H9 (cell line): ENCODE measurements around the gene ATG5. TPM values are rescaled to one million over a fixed set of nuclear protein-coding genes. Genes with fewer than 3 reads are reported as not detected.

Source experiments
- DNase-seq: peaks from one replicate; pipeline ENCODE4 v3.0.0-alpha.2; 2017
- H2AFZ ChIP-seq: one replicate; pipeline ENCODE4 v1.6.1; 2013; ENCODE audit warnings: mild to moderate bottlenecking, low read length, control low read depth, moderate library complexity
- H2AK5ac ChIP-seq: 2 replicates; pipeline ENCODE4 v1.6.1; 2013; ENCODE audit warnings: low read length, control low read depth, mixed read lengths; ENCODE audit not compliant: insufficient read length
- H2BK120ac ChIP-seq: one replicate; pipeline ENCODE4 v1.6.1; 2013; ENCODE audit warnings: low read depth, mild to moderate bottlenecking, low read length, control low read depth, inconsistent platforms; ENCODE audit not compliant: poor library complexity, severe bottlenecking
- H2BK12ac ChIP-seq: 2 replicates; pipeline ENCODE4 v1.6.1; 2013; ENCODE audit warnings: low read length, control low read depth, mixed read lengths, low read depth; ENCODE audit not compliant: insufficient read length
- H2BK15ac ChIP-seq: 2 replicates; pipeline ENCODE4 v1.6.1; 2013; ENCODE audit warnings: low read depth, low read length, control low read depth
- H2BK20ac ChIP-seq: one replicate; pipeline ENCODE4 v1.6.1; 2013; ENCODE audit warnings: low read depth, mild to moderate bottlenecking, low read length, control low read depth, inconsistent platforms; ENCODE audit not compliant: poor library complexity, severe bottlenecking
- H2BK5ac ChIP-seq: 2 replicates; pipeline ENCODE4 v1.6.1; 2013; ENCODE audit warnings: low read length, control low read depth, mixed read lengths; ENCODE audit not compliant: insufficient read length
- H3K14ac ChIP-seq: 2 replicates; pipeline ENCODE4 v1.6.1; 2013; ENCODE audit warnings: low read length, control low read depth; ENCODE audit not compliant: insufficient read depth
- H3K18ac ChIP-seq: 2 replicates; pipeline ENCODE4 v1.6.1; 2013; ENCODE audit warnings: low read depth, mild to moderate bottlenecking, mixed read lengths, low read length, control low read depth; ENCODE audit not compliant: insufficient read length
- H3K23ac ChIP-seq: 2 replicates; pipeline ENCODE4 v1.6.1; 2013; ENCODE audit warnings: low read length, control low read depth, mixed read lengths, low read depth; ENCODE audit not compliant: insufficient read length
- H3K23me2 ChIP-seq: 2 replicates; pipeline ENCODE4 v1.6.1; 2013; ENCODE audit warnings: low read depth, mild to moderate bottlenecking, mixed read lengths, low read length, control low read depth; ENCODE audit not compliant: insufficient read length, poor library complexity, severe bottlenecking
- H3K27ac ChIP-seq: 2 replicates; pipeline ENCODE4 v1.5.1; 2013; ENCODE audit warnings: low read length, control low read depth, mixed read lengths, low read depth; ENCODE audit not compliant: insufficient read length
- H3K27me3 ChIP-seq: 2 replicates; pipeline ENCODE4 v1.6.1; 2013; ENCODE audit warnings: low read length, control low read depth, inconsistent platforms; ENCODE audit not compliant: insufficient read depth
- H3K4ac ChIP-seq: 2 replicates; pipeline ENCODE4 v1.6.1; 2013; ENCODE audit warnings: low read depth, mild to moderate bottlenecking, control low read depth, inconsistent platforms, low read length, moderate library complexity
- H3K4me1 ChIP-seq: 2 replicates; pipeline ENCODE4 v1.6.1; 2013; ENCODE audit warnings: low read length, control low read depth, inconsistent platforms; ENCODE audit not compliant: insufficient read depth
- H3K4me2 ChIP-seq: 2 replicates; pipeline ENCODE4 v1.6.1; 2013; ENCODE audit warnings: low read length, control low read depth, mixed read lengths; ENCODE audit not compliant: insufficient read length, insufficient read depth
- H3K56ac ChIP-seq: 2 replicates; pipeline ENCODE4 v1.6.1; 2013; ENCODE audit warnings: low read depth, mild to moderate bottlenecking, mixed read lengths, low read length, control low read depth; ENCODE audit not compliant: insufficient read length
- H3K79me1 ChIP-seq: 2 replicates; pipeline ENCODE4 v1.6.1; 2013; ENCODE audit warnings: low read depth, mild to moderate bottlenecking, moderate library complexity, low read length, control low read depth, inconsistent platforms; ENCODE audit not compliant: insufficient read depth, poor library complexity, severe bottlenecking
- H3K79me2 ChIP-seq: 2 replicates; pipeline ENCODE4 v1.6.1; 2013; ENCODE audit warnings: low read length, control low read depth, inconsistent platforms; ENCODE audit not compliant: insufficient read depth
- H3K9ac ChIP-seq: 2 replicates; pipeline ENCODE4 v1.6.1; 2013; ENCODE audit warnings: low read length, control low read depth, mixed read lengths; ENCODE audit not compliant: insufficient read length; ENCODE audit errors: extremely low read depth
- H3K9me3 ChIP-seq: one replicate; pipeline ENCODE4 v1.6.1; 2013; ENCODE audit warnings: low read depth, low read length, inconsistent platforms; ENCODE audit not compliant: control insufficient read depth
- H3T11ph ChIP-seq: one replicate; pipeline ENCODE4 v1.6.1; 2013; ENCODE audit warnings: mild to moderate bottlenecking, low read length, control low read depth, inconsistent platforms
- H4K20me1 ChIP-seq: one replicate; pipeline ENCODE4 v1.6.1; 2013; ENCODE audit not compliant: control insufficient read depth, insufficient read length, insufficient read depth
- H4K5ac ChIP-seq: 2 replicates; pipeline ENCODE4 v1.6.1; 2013; ENCODE audit warnings: low read depth, mild to moderate bottlenecking, mixed read lengths, low read length, control low read depth; ENCODE audit not compliant: insufficient read length
- H4K8ac ChIP-seq: replicated peaks from 2 replicates; pipeline ENCODE4 v1.6.1; 2013; ENCODE audit warnings: low read length, control low read depth, mixed read lengths, low read depth; ENCODE audit not compliant: insufficient read length
- H4K91ac ChIP-seq: 2 replicates; pipeline ENCODE4 v1.6.1; 2013; ENCODE audit warnings: low read depth, mild to moderate bottlenecking, moderate library complexity, mixed read lengths, low read length, control low read depth; ENCODE audit not compliant: insufficient read length
- H3K27ac Mint-ChIP-seq, 3 experiments: 2 replicates in 2 of 3; 3 replicates in 1 of 3; pipeline ENCODE4 v1.8.0; 2020 to 2021; ENCODE audit warnings: mixed read lengths in 3 of 3, mild to moderate bottlenecking in 1 of 3, moderate library complexity in 1 of 3
- H3K27me3 Mint-ChIP-seq: 2 replicates; pipeline ENCODE4 v1.8.0; 2021; ENCODE audit warnings: low read depth, mild to moderate bottlenecking, moderate library complexity, mixed read lengths
- H3K36me3 Mint-ChIP-seq, 3 experiments: 2 replicates in 2 of 3; 3 replicates in 1 of 3; pipeline ENCODE4 v1.8.0; 2020 to 2021; ENCODE audit warnings: low read depth in 3 of 3, mixed read lengths in 3 of 3; ENCODE audit not compliant: insufficient read depth in 1 of 3
- H3K4me1 Mint-ChIP-seq, 2 experiments: 2 replicates each; pipeline ENCODE4 v1.8.0; 2020; ENCODE audit warnings: mixed read lengths in 2 of 2
- H3K4me3 Mint-ChIP-seq, 2 experiments: 2 replicates in 1 of 2; 3 replicates in 1 of 2; pipeline ENCODE4 v1.8.0; 2020 to 2021; ENCODE audit warnings: mild to moderate bottlenecking in 2 of 2, mixed read lengths in 2 of 2, moderate library complexity in 1 of 2
- H3K9me3 Mint-ChIP-seq, 2 experiments: 2 replicates in 1 of 2; 3 replicates in 1 of 2; pipeline ENCODE4 v1.8.0; 2020; ENCODE audit warnings: mild to moderate bottlenecking in 2 of 2, mixed read lengths in 2 of 2, moderate library complexity in 1 of 2
- CTCF ChIP-seq: fragments of 200-600 bp; sonication (generic); conservative IDR thresholded peaks from 3 replicates; pipeline ENCODE4 v1.8.0; 2021; ENCODE audit warnings: antibody characterized with exemption, mild to moderate bottlenecking
- WGBS: extraction: QIAGEN DNeasy Blood & Tissue Kit; methylation state at CpG from one replicate; pipeline ENCODE4 v1.1.7; 2013; ENCODE audit warnings: missing lambda C conversion rate, low lambda C conversion rate, mixed read lengths; ENCODE audit not compliant: insufficient read length; ENCODE audit errors: extremely low coverage; 5-methylcytosine and 5-hydroxymethylcytosine counted together
- total RNA-seq: library from RNA; stranded (reverse); gene quantifications from 2 replicates; pipeline ENCODE4 v1.2.1, GENCODE V29; 2021

ATG5 gene
- total RNA-seq, 1 experiment from 2014 or later: 36.7 TPM

GRCh38 chr6:106135911-106136571 is 189.5 kb downstream of the ATG5 start:
- Histone ChIP-seq H3K79me2 (no peaks in the 10 kb centered on the region), H3K56ac (no peak overlapping the region), H3K14ac (no peak overlapping the region), H3K4me1 (no peaks in the 10 kb centered on the region), H3K79me1 (no peaks in the 10 kb centered on the region), H2BK120ac (no peak overlapping the region), H2BK5ac (no peak overlapping the region), H4K20me1 (no peaks in the 10 kb centered on the region), H3K4me2 (no peak overlapping the region), H2BK12ac (no peak overlapping the region), H4K8ac (no peak overlapping the region), H3K9me3 (no peaks in the 10 kb centered on the region), H3T11ph (no peak overlapping the region), H4K91ac (no peak overlapping the region), H3K27me3 (no peaks in the 10 kb centered on the region), H2AK5ac (no peak overlapping the region), H3K23ac (no peak overlapping the region), H3K9ac (no peak overlapping the region), H2BK20ac (no peak overlapping the region), H3K18ac (no peak overlapping the region), H3K23me2 (no peaks in the 10 kb centered on the region), H2BK15ac (no peak overlapping the region), H4K5ac (no peak overlapping the region), H2AFZ (no peak overlapping the region), H3K4ac (no peak overlapping the region), H3K27ac (no peak overlapping the region)
- Mint-ChIP-seq H3K4me1 (no peaks in the 10 kb centered on the region; a peak in 1 of 4 replicates), H3K27ac (no peak overlapping the region), H3K27me3 (no peaks in the 10 kb centered on the region), H3K36me3 (no peaks in the 10 kb centered on the region), H3K4me3 (no peak overlapping the region), H3K9me3 (no peaks in the 10 kb centered on the region)
- WGBS: no CpG with 5 or more reads among the region's 16 CpGs
- DNase-seq: no peak
- no peak for TF ChIP-seq CTCF
